Hepatocyte (in vitro differentiated cells): ENCODE data around the gene HCRTR1.

Source experiments
- EZH2 ChIP-seq: fragments of 200-600 bp; sonication (generic); IDR thresholded peaks from 2 replicates; pipeline ENCODE4 v1.6.1; 2016; ENCODE audit warnings: antibody characterized with exemption, mild to moderate bottlenecking, borderline replicate concordance
- EZH2phosphoT487 ChIP-seq: fragments of 200-600 bp; sonication (generic); IDR thresholded peaks from one replicate; pipeline ENCODE4 v1.6.1; 2018; ENCODE audit warnings: antibody characterized with exemption, mild to moderate bottlenecking, low read depth, moderate library complexity; ENCODE audit not compliant: unreplicated experiment, severe bottlenecking
- TF ChIP-seq, protein P1 (sequence below): fragments of 200-600 bp; sonication (generic); IDR thresholded peaks from 2 replicates; pipeline ENCODE4 v1.5.1; 2016; ENCODE audit warnings: antibody characterized with exemption, mild to moderate bottlenecking; ENCODE audit not compliant: poor library complexity

DNA sequence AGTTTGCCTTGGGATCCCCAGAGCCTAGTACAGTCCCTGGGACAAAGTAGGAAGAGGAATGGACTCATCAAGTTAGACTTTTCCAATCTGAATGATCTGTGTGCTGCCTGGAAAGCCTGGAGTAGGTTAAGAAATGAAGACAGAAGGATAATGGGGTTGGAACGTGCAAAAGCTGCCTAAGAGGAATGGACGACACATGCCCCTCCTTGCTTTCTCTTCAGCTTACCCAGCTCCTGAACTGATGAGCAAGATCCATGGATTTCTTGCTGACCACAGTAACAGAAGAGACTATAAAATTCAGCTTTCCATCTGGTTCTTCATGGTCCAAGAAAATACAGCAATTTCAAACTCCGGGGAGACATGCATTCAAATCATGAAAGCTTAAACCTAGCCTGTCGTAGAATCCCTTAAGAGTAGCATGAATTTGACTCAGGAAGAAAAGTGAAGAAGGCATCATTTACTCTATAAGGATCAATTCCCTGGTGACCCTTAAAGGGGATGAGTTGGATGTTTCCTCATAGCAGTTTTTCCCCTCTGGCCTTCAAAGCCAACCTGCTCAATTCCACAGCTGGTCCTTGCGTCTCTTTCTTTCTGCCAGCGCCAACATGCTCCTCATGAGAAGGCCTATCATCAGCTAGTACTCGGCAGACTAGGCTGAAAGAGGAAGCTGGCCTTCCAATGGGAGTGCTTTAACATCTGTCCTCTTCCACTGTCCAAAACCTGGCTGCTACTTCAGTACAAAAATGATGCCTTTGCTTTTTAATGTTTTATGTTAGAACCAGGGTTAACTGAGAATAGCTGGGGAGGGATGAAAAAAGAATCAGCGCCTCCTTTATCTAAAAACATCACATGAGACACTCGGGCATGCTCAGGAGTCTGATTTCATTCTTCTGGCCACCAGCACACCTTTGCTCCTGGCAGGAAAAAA lies 32.9 kb downstream of the HCRTR1 start:
- TF ChIP-seq, protein P1, sequence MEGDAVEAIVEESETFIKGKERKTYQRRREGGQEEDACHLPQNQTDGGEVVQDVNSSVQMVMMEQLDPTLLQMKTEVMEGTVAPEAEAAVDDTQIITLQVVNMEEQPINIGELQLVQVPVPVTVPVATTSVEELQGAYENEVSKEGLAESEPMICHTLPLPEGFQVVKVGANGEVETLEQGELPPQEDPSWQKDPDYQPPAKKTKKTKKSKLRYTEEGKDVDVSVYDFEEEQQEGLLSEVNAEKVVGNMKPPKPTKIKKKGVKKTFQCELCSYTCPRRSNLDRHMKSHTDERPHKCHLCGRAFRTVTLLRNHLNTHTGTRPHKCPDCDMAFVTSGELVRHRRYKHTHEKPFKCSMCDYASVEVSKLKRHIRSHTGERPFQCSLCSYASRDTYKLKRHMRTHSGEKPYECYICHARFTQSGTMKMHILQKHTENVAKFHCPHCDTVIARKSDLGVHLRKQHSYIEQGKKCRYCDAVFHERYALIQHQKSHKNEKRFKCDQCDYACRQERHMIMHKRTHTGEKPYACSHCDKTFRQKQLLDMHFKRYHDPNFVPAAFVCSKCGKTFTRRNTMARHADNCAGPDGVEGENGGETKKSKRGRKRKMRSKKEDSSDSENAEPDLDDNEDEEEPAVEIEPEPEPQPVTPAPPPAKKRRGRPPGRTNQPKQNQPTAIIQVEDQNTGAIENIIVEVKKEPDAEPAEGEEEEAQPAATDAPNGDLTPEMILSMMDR = no peak
- no peak for TF ChIP-seq EZH2
- TF ChIP-seq EZH2phosphoT487 = no peak
